Activated gamma-delta T cell (primary cell): ENCODE results near the gene ACTR8.

Experiments used
- DNase-seq: peaks from one replicate; lab custom pipeline; 2025; lab: John Stamatoyannopoulos, UW

ACTR8 gene

DNA sequence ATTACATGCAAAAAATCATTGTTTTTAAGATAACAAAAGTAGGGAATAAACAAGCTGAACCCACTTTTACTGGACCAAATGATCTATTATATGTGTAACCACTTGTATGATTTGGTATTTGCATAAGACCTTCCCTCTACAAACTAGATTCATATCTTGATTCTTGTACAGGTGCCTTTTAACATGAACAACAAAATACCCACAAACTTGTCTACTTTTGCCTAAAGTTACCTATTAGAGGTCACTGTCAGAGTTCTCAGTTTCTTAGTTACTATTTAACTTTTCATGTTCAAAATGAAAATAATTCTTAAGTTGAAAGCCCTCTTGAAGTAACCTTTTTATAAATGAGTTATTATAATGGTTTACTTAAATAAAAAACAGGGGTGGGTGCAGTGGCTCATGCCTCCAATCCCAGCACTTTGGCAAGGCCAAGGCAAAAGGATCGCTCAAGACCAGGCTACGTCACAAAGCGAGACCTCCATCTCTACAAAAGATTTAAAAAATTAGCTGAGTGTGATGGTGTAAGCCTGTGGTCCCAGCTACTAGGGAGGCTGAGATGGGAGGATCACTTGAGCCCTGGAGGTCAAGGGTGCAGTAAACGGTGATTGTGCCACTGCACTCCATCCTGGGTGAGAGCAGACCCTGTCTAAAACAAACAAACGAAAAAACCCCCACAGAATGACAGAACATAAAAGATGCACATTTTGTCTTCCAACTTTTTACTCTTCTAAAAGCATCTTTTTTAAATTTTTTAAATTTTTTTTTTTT is 16.0 kb downstream of the ACTR8 start:
- DNase-seq, result no peak

DNA sequence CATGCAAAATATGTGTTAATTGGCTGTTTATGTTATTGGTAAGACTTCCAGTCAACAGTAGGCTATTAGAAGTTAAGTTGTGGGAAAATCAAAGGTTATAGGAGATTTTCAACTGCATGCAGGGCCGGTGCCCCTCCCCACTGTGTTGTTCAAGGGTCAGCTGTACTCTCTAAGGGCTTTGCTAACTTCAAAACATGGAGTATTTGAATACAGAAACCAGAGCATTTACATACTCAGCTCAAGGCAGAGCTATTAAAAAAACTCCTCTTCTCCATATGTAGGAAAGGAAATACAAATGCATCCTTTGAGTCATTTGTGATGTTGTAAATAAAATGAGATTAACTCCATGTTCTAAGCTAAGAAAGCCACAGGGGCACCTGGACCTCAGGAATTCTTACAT is 18.8 kb downstream of the ACTR8 start:
- no peak for DNase-seq

DNA sequence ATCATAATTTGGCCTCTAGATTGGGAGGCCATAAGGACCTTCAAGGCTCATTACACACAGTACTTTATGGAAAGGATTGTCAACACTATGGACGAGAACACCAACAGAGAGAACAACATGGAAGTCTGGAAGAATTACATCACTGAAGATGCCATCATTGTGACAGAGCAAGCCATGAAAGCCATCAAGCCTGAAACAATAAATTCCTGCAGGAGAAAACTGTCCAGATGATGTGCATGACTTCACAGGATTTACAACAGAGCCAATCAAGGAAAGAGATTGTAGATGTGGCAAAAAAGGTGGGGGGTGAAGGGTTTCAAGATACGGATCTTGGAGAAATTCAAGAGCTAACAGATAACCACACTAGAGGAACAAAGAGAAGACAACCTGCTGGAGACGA is 19.7 kb downstream of the ACTR8 start:
- DNase-seq, result no peak

DNA sequence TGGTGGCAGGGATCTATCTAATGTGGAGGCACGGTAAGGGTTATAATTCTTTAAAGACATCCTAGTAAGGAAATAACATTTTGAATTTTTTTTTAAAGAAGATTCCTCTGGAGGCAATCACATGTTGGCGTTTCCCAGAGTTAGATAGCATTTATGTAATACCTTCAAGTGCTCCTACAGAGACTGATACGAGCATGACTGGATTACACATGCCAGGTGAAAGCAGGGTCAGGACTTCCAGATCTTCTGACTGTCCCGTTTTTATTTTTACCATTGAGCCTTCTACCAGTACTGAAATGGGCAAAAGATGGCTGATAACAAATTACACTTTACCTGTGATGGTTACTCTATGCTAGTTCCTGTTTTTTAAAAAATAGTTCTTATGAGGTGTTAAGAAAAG is 21.8 kb downstream of the ACTR8 start:
- no peak for DNase-seq

DNA sequence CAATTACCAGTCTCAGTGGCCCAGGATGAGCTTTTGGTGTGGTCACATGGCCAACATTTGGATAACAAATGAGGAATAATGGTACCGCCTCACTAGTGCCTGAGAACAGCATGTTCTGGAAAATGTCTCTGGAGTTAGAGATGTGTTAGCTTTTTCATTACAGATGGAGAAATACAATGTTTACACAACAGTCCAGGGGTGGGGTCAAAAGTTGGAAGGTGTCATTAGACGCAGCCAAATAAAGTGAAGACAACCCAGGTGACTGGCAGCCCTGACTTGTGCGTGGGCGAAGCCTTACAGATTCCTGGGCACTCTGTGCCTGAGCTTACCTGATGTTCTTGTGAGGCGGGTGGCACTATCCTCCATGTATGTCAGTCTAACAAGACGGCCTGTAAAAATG is 22.8 kb downstream of the ACTR8 start:
- no peak for DNase-seq

DNA sequence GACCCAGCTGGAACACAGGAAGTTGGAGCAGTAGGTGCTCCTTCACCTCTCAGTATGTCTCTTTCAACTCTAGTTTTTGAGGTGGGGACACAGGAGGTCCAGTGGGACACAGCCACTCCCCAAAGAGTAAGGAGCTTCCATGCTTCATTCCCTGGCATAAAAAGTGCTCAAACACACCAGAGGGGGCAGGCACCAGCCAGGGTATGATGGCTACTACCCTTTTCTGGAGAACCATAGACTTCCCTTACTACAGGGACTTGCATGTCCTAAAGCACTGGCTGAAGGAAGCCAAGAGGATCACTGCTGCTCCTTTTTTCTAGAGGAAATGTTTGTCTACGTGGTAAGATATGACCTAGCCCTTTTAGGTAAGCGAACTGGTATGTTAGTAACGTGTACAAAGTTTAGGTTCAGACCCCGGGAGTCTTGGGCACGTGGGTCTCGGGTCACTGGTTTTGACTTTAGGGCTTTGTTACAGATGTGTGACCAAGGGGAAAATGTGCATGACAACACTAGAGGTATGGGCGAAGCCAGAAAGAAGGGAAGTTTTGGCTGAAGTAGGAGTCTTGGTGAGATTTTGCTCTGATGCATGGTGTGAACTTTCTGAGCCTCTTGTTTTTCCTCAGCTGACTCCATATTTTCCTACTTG is 23.7 kb downstream of the ACTR8 start:
- no peak for DNase-seq

DNA sequence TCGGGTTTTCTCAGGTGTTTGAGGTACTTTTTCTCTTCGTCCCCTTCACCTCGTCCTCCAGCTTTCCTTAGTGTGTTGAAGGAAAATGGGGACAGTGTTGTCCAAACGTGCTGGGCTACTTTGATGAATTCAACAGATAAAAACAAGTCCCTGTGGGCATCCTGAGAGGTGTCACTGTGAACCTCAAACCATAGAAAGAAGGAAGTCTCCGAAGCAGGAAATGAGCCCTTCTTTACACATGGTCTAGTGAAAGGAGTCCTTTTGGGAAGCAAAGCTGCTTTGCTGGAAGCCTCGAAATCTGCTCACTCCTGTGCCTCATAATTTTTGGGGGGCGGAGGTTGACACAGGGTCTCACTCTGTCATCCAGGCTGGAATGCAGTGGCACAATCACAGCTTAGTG is 25.0 kb downstream of the ACTR8 start:
- no peak for DNase-seq

DNA sequence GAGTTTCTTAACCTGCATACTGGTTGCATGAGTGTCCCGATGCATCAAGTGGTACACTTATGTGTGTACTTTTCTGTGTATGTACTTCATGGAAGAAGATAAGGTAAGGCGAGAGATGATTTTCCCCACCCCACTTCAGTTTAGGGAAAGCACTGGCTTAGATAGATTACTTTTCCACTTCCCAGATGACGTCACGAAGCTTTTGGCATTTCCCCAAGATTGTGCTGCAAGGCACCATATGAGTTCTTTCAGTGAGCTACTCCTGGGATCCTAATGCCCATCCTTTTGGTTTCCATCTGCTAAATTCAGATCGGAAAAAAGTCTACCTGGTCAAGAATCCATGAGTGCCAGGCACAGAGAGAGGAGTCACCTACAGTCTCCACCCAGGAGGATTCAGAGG is 31.1 kb downstream of the ACTR8 start:
- no peak for DNase-seq

DNA sequence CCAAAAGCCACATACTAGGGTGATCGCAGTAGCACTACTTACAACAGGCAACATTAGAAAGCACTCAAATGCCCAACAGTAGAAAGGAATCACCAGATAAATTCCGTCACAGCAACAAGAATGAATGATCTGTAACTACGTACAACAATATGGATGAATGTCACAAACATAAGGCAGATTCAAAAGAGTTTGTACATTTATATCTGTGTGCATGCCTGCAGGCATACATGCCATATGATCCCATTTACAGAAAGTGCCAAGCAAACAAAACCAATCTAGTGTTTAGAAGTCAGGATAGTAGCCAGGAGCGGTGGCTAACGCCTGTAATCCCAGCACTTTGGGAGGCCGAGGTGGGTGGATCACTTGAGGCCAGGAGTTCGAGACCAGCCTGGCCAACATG is 32.0 kb downstream of the ACTR8 start:
- DNase-seq, result no peak

DNA sequence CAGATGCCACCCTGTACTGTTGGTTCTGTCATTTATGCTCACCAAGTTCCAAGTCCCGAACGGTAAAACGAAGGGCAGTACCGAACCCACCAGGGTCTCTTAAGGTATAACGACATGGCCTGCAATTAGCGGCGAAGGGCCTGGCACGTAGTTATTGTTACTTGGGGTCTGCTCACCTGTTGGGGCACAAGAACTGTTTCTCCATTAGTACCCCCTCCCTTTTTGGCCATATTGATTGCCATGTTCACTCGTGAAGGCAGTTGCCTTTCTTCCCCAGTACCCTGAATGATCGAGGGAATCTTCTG is 35.1 kb downstream of the ACTR8 start:
- no peak for DNase-seq

DNA sequence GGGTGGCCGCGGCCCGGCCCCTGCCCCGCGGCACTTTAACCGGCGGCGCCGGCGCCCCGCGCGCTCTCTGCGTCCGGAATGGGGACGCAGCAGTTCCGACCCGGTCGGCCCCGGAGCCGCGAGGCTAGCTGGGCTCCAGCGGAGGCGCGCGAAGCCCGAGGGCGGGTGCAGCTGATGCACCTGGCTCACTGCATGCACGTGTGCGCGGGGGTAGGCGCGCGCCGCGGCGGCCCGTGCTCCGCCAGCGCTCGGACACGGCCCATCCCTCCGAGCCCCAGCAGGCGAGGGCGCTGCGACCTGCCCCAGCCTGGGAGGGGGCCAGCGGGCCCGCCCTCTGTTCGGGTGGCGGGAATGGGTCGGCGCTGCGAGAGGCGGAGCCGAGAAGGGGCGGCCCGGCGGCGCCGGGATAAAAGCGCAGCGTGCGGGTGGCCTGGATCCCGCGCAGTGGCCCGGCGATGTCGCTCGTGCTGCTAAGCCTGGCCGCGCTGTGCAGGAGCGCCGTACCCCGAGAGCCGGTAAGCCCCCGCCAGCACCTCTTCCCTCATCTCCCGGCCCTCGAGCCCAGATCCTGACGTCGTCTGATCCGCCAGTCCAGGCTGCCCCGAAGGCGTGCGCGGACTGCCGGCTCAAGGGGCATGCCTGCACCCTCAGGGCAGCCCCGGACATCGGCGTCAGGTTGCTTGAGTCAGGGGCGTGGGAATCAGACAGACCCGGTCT is 35.7 kb downstream of the ACTR8 start, which contains the start of the genes CHDH and IL17RB:
Gene CHDH (minus strand): TSS at position 286 of the 717 bp plus-strand sequence. CDS start 22,411 bp downstream, outside the sequence.
Gene IL17RB (plus strand): TSS at position 435 of the 717 bp plus-strand sequence. CDS start 21 bp downstream, at position 456.
- no peak for DNase-seq

DNA sequence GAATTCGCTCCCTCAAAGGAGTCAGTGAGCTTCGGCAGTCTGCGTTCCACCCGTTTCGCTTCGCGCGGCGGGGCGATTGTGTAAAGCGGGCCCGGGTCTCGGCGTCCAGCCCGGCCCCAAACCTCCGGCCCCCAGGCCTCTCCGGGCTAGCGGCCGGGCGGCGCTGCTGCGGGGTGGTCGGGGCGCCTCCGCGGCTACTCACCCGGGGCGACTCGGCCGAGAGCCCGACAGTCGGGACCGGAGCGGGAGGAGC is 36.1 kb downstream of the ACTR8 start:
- no peak for DNase-seq

DNA sequence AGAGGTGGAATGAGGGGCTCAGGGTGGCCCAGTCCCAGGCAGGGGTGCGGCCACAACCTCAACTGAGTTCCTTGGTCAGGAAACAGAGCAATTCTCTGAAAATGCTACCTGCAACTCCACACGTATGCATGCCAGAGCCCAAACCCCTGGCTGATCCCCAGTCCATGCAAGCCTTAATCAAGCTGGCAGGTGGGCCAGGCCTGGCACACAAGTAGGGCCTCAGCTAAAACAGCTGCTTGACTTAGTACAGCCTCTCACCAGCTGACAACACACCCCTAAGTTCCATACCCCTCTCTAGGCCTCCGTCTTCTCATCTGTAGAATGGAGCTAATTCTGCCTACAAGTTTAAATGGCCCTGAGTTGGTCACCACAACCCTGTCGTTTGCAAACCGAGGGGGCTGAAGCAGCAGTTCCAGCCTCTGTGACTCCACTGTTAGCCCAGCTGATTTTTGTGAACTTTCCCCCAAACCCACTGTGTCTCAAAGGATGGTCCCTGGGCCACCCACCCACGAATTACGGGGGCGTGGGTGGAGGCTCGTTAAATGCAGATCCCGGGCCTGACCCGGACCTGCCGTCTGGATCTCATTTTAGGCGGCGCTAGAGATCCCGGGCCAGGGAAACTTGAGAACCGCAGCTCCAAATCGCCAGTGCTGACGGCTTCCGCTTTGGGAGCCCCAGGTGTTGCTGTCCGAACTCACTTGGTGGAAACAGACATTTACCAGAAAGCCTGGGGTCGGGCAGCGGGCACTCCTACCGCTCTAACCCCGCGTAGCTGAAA is 36.7 kb downstream of the ACTR8 start:
- no peak for DNase-seq

DNA sequence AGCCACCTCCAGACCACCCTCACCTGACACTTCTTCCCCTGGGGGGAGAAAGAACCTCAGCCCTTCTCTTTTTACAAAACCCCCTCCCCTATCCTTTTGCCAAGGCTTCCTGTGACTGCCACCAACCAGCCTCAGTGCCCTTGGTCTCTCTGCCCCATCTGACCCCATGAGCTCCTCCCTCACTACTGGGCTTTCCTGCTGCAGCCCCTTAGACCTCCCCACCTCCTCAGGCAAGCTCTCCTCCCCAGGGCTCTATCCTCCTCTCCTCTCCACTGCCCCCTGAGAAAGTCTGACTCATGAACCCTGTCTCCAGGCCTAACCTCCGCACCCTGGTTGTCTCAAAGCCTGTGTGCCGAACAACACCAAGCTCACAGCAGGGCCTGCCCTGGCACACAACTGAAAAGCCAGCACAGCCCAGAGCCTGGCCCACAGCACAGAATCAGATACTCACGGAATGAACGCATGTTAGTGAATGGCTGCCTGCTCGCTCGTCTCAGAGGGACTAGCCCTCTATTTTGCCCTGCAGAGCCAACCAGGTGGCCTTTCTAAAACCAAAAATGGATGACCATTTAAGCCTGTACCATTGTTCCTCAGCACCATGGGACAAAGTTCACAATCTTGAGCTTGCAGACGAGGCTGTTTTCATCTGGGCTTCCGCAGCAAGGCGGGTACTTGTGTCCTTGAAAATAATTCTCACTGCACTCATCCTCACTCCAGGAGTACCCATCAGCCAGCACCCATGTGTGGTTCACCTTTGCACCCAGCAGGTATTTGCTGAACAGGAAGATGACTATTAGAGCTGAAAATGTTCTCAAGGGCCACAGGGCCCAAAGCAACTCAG is 37.5 kb downstream of the ACTR8 start:
- no peak for DNase-seq

DNA sequence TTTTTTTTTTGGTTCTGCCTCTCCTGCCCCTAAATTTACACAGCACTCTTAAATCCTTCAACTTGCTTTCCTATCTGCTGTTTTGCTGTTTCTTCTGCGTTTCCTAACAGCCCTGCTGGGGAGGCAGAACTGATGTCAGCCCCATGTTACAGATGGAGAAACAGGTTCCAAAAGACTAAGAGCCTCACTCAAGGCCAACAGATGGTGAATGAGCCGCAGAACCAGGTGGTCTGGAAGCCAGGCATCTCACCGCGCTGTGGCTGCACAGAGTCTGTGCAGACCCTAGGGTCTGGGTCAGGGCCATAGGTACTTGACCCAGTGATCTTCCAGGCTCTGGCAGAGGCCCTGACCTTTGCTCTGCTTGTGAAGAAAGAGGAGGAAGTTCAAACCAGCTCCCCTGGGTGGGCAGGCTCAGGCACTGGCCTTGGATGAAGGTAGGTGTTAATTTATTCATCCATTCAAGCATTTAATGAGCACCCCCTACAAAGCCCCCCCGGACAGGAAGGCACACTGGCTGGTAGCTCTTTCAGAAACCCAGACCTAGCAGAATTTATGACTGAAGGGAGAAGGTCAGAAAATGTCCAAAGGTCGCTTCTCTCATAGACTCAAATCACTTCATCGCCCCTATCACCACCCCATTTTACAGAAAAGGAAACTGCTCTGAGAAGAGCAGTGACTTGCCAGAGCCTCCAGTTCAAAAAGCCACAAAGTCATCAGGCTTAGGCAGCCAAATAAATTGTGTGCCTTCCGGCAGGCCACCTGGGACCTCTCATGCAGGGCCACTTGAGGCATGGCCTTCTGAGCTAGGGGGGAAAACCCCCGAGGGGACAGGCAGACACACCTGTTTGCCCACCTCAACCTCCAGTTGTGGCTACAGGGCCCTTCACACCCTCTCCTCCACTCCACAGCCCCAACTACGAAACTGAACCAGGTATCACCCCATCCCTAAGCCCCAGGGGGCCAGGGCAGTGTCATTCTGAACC is 38.5 kb downstream of the ACTR8 start:
- no peak for DNase-seq

DNA sequence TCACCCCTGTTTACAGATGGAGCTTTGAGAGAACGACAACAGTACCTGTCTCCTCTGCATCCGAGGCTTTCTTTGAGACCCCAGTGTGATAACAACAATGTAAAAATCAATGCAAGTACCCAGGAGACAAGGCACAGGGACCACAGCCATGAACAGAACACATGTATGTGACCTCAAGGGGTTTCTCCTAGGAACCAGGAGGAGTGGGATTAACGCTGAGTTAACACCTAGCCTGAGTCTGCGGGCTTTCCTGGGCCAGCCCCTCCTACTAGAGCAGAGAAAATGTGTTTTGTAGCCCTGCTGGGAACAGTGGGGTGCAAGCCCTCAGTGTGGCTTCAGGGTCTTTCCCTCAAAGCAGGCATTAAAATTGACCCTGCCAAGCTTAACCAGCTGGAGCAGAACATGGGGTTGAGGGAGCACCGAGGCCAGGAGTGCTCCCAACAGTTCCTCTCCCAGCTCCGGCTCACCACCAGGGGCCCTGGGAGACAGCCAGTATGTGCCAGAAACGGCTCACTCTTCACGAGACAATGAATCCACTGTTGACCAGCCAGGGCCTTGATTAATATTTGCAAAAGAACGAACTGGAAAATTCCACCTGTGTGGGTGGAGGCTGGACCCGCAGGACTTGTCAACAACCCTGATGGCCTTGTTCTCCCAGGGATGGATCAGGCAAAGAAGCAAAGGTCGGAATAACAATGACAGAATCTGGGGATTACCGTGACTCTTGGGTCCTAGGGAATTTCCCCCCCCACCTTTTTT is 39.3 kb downstream of the ACTR8 start:
- DNase-seq, result no peak

DNA sequence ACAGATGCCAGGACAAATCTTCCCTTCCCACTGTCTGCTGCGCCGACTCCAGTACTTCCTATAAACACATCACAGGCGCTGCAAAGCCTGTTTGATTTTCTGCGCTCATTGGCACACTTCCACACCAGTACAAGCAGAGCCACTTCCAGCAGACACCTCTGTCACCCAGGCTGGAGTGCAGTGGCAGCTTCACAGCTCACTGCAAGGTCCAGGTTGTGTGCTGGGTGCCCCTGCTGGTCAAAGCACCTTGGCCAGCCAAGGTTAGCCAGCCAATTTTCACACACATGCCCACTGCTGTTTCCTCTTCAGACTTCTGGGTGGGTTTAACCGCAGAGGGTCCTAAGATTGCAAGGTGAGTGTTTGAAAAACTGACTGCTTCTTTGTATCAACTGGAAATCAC is 40.7 kb downstream of the ACTR8 start:
- no peak for DNase-seq

DNA sequence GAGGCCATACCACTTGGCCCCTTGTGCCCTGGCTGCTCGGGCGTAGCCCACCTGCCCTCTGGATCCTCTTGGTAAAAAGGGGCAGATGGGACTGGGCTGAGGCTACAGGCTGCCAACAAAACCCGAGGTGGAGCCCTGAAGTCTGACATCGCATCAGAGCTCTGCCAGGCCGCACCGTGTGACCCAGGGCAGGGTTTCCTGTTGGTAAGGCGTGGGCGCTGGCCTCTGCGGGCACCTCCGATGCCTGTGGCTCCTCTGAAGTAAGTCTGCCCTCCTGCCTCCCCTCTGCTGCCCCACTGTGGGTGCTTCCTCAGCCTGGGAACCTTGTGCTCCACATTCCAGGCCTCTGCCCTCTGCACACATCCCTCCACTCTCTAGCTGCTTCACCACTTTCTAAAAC is 44.6 kb downstream of the ACTR8 start:
- no peak for DNase-seq

DNA sequence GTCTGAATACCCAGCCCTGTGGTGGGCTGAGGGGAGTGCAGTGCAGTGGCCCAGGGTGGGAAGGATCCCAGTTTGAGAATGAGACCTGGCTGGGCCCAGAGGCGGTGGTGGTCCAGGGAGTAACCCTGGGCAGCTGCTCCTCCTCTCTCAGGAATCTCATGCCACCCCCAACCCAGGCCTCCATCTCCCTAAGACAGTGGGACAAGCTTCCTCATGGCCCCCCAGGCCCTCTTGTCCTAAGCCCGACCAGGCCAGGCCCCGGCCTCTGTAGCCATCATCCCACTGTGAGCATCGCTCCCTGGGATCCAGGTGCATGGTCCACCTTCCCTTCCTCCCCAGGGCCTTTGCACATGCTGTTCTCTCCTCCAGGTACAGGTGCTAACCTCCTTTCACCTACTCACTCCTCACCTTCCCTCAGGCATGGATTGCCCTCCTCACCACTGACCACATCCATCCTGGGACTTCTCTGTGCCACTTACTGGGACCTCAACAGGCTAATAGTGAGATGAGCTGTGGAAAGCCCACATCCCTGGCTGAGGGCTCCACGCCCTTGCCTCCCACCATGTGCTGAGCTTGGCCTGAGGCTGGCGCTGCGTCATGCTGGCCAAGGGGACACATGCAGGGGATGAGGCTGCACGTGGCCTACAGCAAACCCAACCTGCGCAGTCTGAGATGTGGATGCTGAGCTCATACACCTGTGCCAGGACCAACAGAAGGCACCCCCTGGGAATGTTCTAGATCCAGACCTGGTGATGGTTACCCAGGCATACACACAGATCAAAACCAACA is 45.7 kb downstream of the ACTR8 start:
- no peak for DNase-seq
